Measurements from ENCODE around the gene HACD3. TPM values are rescaled to one million over a fixed set of nuclear protein-coding genes. Genes with fewer than 3 reads are reported as not detected.

HACD3 gene
- total RNA-seq, 1 donor from 2014 or later, result 129 TPM

GRCh38 chr15:65619626-65620290 is 89.5 kb downstream of the HACD3 start:
- Histone ChIP-seq H3K27ac (ENCODE audit: low read depth, low read length) (no peak overlapping the region), H3K79me2 (ENCODE audit: insufficient read depth, low read length) (no peaks in the 10 kb centered on the region), H3K36me3 (ENCODE audit: insufficient read depth, low read length) (no peaks in the 10 kb centered on the region), H4K20me1 (ENCODE audit: insufficient read depth, low read length) (no peaks in the 10 kb centered on the region), H2AFZ (ENCODE audit: low read depth, low read length) (no peak overlapping the region), H3K9me3 (ENCODE audit: insufficient read depth, low read depth, low read length) (no peaks in the 10 kb centered on the region), H3K4me2 (ENCODE audit: low read length) (no peak overlapping the region), H3K4me1 (ENCODE audit: insufficient read depth, low read length) (no peaks in the 10 kb centered on the region), H3K9ac (ENCODE audit: low read length) (no peak overlapping the region), H3K27me3 (ENCODE audit: insufficient read depth, low read length) (no peaks in the 10 kb centered on the region), H3K4me3 (ENCODE audit: insufficient read depth, low read depth, low read length) (no peak overlapping the region)
- H3K4me1 Mint-ChIP-seq (ENCODE audit: low read depth, unreplicated experiment), result no peaks in the 10 kb centered on the region
- FAIRE-seq (no peak), DNase-seq (ENCODE audit: low read depth) (no peak)
- H3K27ac Mint-ChIP-seq (ENCODE audit: unreplicated experiment), result no peak overlapping the region
- H3K27me3 Mint-ChIP-seq (ENCODE audit: low read depth, unreplicated experiment), result no peaks in the 10 kb centered on the region
- no peaks in the 10 kb centered on the region for H3K9me3 Mint-ChIP-seq (ENCODE audit: unreplicated experiment)
- TF ChIP-seq EZH2 (IDR thresholded peaks at IDR 0.05; ENCODE audit: insufficient read depth, low read length), result no peak
- TF ChIP-seq CTCF (IDR thresholded peaks at IDR 0.05; ENCODE audit: insufficient read depth, low read depth, low read length), result no peak
- H3K36me3 Mint-ChIP-seq (ENCODE audit: low read depth, unreplicated experiment), result peaks cover 14% of the 10 kb centered on the region
- no peak overlapping the region for H3K4me3 Mint-ChIP-seq (ENCODE audit: unreplicated experiment)

- H3K4me1 ChIP-seq (ENCODE audit: insufficient read depth, low read length), result no peaks in the 10 kb centered on the region
- Mint-ChIP-seq H3K9me3 (ENCODE audit: unreplicated experiment) (peaks cover 3% of the 10 kb centered on the region), H3K4me1 (ENCODE audit: low read depth, unreplicated experiment) (no peaks in the 10 kb centered on the region), H3K27me3 (ENCODE audit: low read depth, unreplicated experiment) (no peaks in the 10 kb centered on the region), H3K36me3 (ENCODE audit: low read depth, unreplicated experiment) (peaks cover 21% of the 10 kb centered on the region), H3K27ac (ENCODE audit: unreplicated experiment) (no peak overlapping the region), H3K4me3 (ENCODE audit: unreplicated experiment) (no peak overlapping the region)
- FAIRE-seq (no peak), DNase-seq (ENCODE audit: low read depth) (no peak)
- H3K27ac ChIP-seq (ENCODE audit: low read depth, low read length), result no peak overlapping the region
- no peak for TF ChIP-seq CTCF (IDR thresholded peaks at IDR 0.05; ENCODE audit: insufficient read depth, low read depth, low read length)
- no peak for TF ChIP-seq EZH2 (IDR thresholded peaks at IDR 0.05; ENCODE audit: insufficient read depth, low read length)
- no peaks in the 10 kb centered on the region for H3K79me2 ChIP-seq (ENCODE audit: insufficient read depth, low read length)
- no peaks in the 10 kb centered on the region for H3K9me3 ChIP-seq (ENCODE audit: insufficient read depth, low read depth, low read length)
- no peaks in the 10 kb centered on the region for H4K20me1 ChIP-seq (ENCODE audit: insufficient read depth, low read length)
- no peak overlapping the region for H3K9ac ChIP-seq (ENCODE audit: low read length)
- H3K27me3 ChIP-seq (ENCODE audit: insufficient read depth, low read length), result no peaks in the 10 kb centered on the region
- no peak overlapping the region for H2AFZ ChIP-seq (ENCODE audit: low read depth, low read length)
- H3K4me2 ChIP-seq (ENCODE audit: low read length), result no peak overlapping the region
- no peak overlapping the region for H3K4me3 ChIP-seq (ENCODE audit: insufficient read depth, low read depth, low read length)
- H3K36me3 ChIP-seq (ENCODE audit: insufficient read depth, low read length), result no peaks in the 10 kb centered on the region
Observed at GRCh38 chr15:65620833-65621232, 90.6 kb downstream of the HACD3 start.

- Histone ChIP-seq H3K27ac (ENCODE audit: low read depth, low read length) (no peak within 1 kb of the TSS), H4K20me1 (ENCODE audit: insufficient read depth, low read length) (no peaks in the 10 kb centered on the region), H3K9ac (ENCODE audit: low read length) (no peak within 1 kb of the TSS), H2AFZ (ENCODE audit: low read depth, low read length) (no peak within 1 kb of the TSS), H3K4me3 (ENCODE audit: insufficient read depth, low read depth, low read length) (no peak within 1 kb of the TSS), H3K36me3 (ENCODE audit: insufficient read depth, low read length) (no peaks in the 10 kb centered on the region), H3K9me3 (ENCODE audit: insufficient read depth, low read depth, low read length) (no peaks in the 10 kb centered on the region), H3K79me2 (ENCODE audit: insufficient read depth, low read length) (no peaks in the 10 kb centered on the region), H3K4me2 (ENCODE audit: low read length) (no peak within 1 kb of the TSS), H3K4me1 (ENCODE audit: insufficient read depth, low read length) (no peaks in the 10 kb centered on the region), H3K27me3 (ENCODE audit: insufficient read depth, low read length) (no peaks in the 10 kb centered on the region)
- Mint-ChIP-seq H3K4me1 (ENCODE audit: low read depth, unreplicated experiment) (no peaks in the 10 kb centered on the region), H3K4me3 (ENCODE audit: unreplicated experiment) (no peak within 1 kb of the TSS), H3K27ac (ENCODE audit: unreplicated experiment) (no peak within 1 kb of the TSS), H3K9me3 (ENCODE audit: unreplicated experiment) (peaks cover 3% of the 10 kb centered on the region), H3K36me3 (ENCODE audit: low read depth, unreplicated experiment) (peaks cover 24% of the 10 kb centered on the region), H3K27me3 (ENCODE audit: low read depth, unreplicated experiment) (no peaks in the 10 kb centered on the region)
- no peak for FAIRE-seq
- no peak for TF ChIP-seq CTCF (IDR thresholded peaks at IDR 0.05; ENCODE audit: insufficient read depth, low read depth, low read length)
- no peak for TF ChIP-seq EZH2 (IDR thresholded peaks at IDR 0.05; ENCODE audit: insufficient read depth, low read length)
- DNase-seq (ENCODE audit: low read depth), result no peak
Observed at GRCh38 chr15:65621638-65622037, 91.4 kb downstream of the HACD3 start, which contains the start of gene SLC24A1. Gene SLC24A1 (plus strand): TSS chr15:65621938. CDS start chr15:65624081, 2,143 bp downstream.
